HepG2 (cell line): ENCODE data around the gene UBTD1. TPM values are rescaled to one million over a fixed set of nuclear protein-coding genes. Genes with fewer than 3 reads are reported as not detected.
A peak's percentile ranks its signal among the peaks of the same experiment; 100 is the strongest.

Source experiments
- CEBPG ChIP-seq: IDR thresholded peaks from 2 replicates; pipeline ENCODE4 v1.6.1; 2016
- KDM6A ChIP-seq: IDR thresholded peaks from 2 replicates; pipeline ENCODE4 v1.6.1; 2016; ENCODE audit warnings: low read depth
- MAFG ChIP-seq: sonication (generic); formaldehyde crosslinking; IDR thresholded peaks from 2 replicates; pipeline ENCODE4 v1.5.1; 2020; ENCODE audit warnings: mild to moderate bottlenecking, missing genetic modification reagents
- MED8 ChIP-seq: sonication (generic); formaldehyde crosslinking; IDR thresholded peaks from 2 replicates; pipeline ENCODE4 v1.8.1; 2023; ENCODE audit warnings: mild to moderate bottlenecking, missing genetic modification reagents; ENCODE audit not compliant: insufficient replicate concordance
- POLR2G ChIP-seq: fragments of 200-400 bp; formaldehyde crosslinking; IDR thresholded peaks from 2 replicates; pipeline ENCODE4 v1.6.1; 2018; ENCODE audit warnings: mild to moderate bottlenecking, low read depth, low read length, moderate library complexity
- STAT5B ChIP-seq: sonication (generic); formaldehyde crosslinking; IDR thresholded peaks from 2 replicates; pipeline ENCODE4 v1.4.0; 2020; ENCODE audit warnings: missing genetic modification reagents
- ZBTB42 ChIP-seq: sonication (generic); formaldehyde crosslinking; IDR thresholded peaks from 2 replicates; pipeline ENCODE4 v1.5.0; 2020; ENCODE audit warnings: mild to moderate bottlenecking, missing genetic modification reagents
- ZNF24 ChIP-seq: fragments of 450-650 bp; IDR thresholded peaks from 2 replicates; pipeline ENCODE4 v1.6.1; 2017; ENCODE audit warnings: antibody characterized with exemption, mild to moderate bottlenecking
- ZNF44 ChIP-seq: sonication (generic); formaldehyde crosslinking; IDR thresholded peaks from 2 replicates; pipeline ENCODE4 v1.5.1; 2020; ENCODE audit warnings: mild to moderate bottlenecking, missing genetic modification reagents
- ZNF839 ChIP-seq: sonication (generic); formaldehyde crosslinking; IDR thresholded peaks from 2 replicates; pipeline ENCODE4 v1.4.0; 2020; ENCODE audit warnings: missing genetic modification reagents, mild to moderate bottlenecking, borderline replicate concordance
- polyA plus RNA-seq, 8 experiments: library from polyadenylated mRNA; depleted of rRNA in 3 of 8; stranded (reverse) in 7 of 8; unstranded in 1 of 8; fragments of >200 nt; fragmentation: Illumina TruSeq in 4 of 8; extraction: Trizol in 4 of 8; gene quantifications; 2 replicates each; pipeline versions ENCODE4 v1.2.1 to v1.2.3, GENCODE V29; 2011 to 2016; ENCODE audit warnings: low read depth in 4 of 8, missing spikeins in 1 of 8, mixed read lengths in 1 of 8; ENCODE audit not compliant: insufficient read depth in 1 of 8
- total RNA-seq, 5 experiments: library from RNA; depleted of rRNA; stranded (reverse); fragments of >200 nt; fragmentation: Illumina TruSeq; extraction: Trizol; gene quantifications; 2 replicates each; pipeline ENCODE4 v1.2.3, GENCODE V29; 2016; ENCODE audit warnings: low read depth in 1 of 5
- TF ChIP-seq, protein P1 (sequence below): sonication (generic); formaldehyde crosslinking; IDR thresholded peaks from 2 replicates; pipeline ENCODE4 v1.5.0; 2020; ENCODE audit warnings: mild to moderate bottlenecking, missing genetic modification reagents, borderline replicate concordance
- TF ChIP-seq, protein P2 (sequence below): sonication (generic); formaldehyde crosslinking; IDR thresholded peaks from 2 replicates; pipeline ENCODE4 v1.4.0; 2020; ENCODE audit warnings: missing genetic modification reagents
- TF ChIP-seq, protein P3 (sequence below): sonication (generic); formaldehyde crosslinking; IDR thresholded peaks from 2 replicates; pipeline ENCODE4 v1.4.0; 2020; ENCODE audit warnings: missing genetic modification reagents, borderline replicate concordance
- TF ChIP-seq, protein P4 (sequence below): sonication (generic); formaldehyde crosslinking; IDR thresholded peaks from 2 replicates; pipeline ENCODE4 v1.8.0; 2022; ENCODE audit warnings: missing genetic modification reagents, low read depth, mild to moderate bottlenecking, borderline replicate concordance
- TF ChIP-seq, protein P5 (sequence below): sonication (generic); formaldehyde crosslinking; IDR thresholded peaks from 2 replicates; pipeline ENCODE4 v1.4.0; 2020; ENCODE audit warnings: missing genetic modification reagents

Gene UBTD1
- total and polyA plus RNA-seq, 2 of the 13 experiments (the other 11 are each of a cell fraction or from before 2014, with no cell fraction given) = 7.9 to 10.0 TPM

DNA sequence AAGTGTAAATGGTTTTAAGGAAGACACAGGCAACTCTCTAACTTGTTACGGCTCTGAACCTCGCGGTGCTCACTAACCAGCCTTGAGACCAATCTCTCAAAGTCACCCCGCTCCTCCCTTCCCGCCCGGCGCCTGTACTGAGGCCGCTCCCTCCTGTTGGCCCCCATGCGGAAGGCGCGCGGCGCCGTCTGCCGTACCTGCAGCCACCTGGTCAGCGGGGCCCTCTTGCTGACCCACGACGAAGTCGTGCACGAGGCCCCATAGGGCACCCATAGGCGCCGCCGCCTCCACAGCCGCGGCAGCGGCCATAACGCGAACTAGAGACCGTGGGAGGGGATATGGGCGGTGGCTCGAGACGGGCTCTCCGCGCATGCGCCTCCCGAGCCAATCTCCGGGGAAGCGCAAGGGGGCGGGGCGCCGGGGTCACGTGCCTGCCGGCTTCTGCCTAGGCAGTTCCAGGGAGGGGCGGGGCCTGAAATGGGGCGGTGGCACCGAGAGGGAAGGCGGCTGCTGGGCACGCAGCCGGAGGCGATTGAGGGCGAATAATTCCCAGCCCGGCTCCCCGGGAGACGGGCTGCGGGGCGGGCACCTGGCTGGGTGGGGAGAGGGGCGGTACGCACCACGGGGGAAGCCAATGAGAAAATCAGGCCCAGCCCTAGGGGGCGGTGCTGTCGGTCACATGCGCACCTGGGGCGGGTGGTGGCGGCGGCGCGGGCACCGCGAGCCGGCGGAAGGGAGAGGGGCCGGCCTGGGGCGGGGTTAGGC lies 466 bp upstream of the UBTD1 start, which contains the start of gene MMS19 (continued):
- TF ChIP-seq ZBTB42 (CRISPR knock-in tag) (peak; percentile 74; the same call in 1 of the 2 replicates), POLR2G (peak; percentile 86), KDM6A (no peak), ZNF839 (CRISPR knock-in tag) (no peak), CEBPG (CRISPR knock-in tag) (no peak; the same call in 1 of the 2 replicates), ZNF44 (CRISPR knock-in tag) (peak; percentile 65; the same call in 1 of the 2 replicates), STAT5B (0 out of 2 replicates have a peak, but pooled peaks have one; percentile 9), MAFG (no peak), MED8 (CRISPR knock-in tag) (no peak), ZNF24 (no peak)
- TF ChIP-seq, protein P1, sequence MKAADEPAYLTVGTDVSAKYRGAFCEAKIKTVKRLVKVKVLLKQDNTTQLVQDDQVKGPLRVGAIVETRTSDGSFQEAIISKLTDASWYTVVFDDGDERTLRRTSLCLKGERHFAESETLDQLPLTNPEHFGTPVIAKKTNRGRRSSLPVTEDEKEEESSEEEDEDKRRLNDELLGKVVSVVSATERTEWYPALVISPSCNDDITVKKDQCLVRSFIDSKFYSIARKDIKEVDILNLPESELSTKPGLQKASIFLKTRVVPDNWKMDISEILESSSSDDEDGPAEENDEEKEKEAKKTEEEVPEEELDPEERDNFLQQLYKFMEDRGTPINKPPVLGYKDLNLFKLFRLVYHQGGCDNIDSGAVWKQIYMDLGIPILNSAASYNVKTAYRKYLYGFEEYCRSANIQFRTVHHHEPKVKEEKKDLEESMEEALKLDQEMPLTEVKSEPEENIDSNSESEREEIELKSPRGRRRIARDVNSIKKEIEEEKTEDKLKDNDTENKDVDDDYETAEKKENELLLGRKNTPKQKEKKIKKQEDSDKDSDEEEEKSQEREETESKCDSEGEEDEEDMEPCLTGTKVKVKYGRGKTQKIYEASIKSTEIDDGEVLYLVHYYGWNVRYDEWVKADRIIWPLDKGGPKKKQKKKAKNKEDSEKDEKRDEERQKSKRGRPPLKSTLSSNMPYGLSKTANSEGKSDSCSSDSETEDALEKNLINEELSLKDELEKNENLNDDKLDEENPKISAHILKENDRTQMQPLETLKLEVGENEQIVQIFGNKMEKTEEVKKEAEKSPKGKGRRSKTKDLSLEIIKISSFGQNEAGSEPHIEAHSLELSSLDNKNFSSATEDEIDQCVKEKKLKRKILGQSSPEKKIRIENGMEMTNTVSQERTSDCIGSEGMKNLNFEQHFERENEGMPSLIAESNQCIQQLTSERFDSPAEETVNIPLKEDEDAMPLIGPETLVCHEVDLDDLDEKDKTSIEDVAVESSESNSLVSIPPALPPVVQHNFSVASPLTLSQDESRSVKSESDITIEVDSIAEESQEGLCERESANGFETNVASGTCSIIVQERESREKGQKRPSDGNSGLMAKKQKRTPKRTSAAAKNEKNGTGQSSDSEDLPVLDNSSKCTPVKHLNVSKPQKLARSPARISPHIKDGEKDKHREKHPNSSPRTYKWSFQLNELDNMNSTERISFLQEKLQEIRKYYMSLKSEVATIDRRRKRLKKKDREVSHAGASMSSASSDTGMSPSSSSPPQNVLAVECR = peak; percentile 92
- TF ChIP-seq, protein P2, sequence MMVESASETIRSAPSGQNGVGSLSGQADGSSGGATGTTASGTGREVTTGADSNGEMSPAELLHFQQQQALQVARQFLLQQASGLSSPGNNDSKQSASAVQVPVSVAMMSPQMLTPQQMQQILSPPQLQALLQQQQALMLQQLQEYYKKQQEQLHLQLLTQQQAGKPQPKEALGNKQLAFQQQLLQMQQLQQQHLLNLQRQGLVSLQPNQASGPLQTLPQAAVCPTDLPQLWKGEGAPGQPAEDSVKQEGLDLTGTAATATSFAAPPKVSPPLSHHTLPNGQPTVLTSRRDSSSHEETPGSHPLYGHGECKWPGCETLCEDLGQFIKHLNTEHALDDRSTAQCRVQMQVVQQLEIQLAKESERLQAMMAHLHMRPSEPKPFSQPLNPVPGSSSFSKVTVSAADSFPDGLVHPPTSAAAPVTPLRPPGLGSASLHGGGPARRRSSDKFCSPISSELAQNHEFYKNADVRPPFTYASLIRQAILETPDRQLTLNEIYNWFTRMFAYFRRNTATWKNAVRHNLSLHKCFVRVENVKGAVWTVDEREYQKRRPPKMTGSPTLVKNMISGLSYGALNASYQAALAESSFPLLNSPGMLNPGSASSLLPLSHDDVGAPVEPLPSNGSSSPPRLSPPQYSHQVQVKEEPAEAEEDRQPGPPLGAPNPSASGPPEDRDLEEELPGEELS = no peak
- TF ChIP-seq, protein P3, sequence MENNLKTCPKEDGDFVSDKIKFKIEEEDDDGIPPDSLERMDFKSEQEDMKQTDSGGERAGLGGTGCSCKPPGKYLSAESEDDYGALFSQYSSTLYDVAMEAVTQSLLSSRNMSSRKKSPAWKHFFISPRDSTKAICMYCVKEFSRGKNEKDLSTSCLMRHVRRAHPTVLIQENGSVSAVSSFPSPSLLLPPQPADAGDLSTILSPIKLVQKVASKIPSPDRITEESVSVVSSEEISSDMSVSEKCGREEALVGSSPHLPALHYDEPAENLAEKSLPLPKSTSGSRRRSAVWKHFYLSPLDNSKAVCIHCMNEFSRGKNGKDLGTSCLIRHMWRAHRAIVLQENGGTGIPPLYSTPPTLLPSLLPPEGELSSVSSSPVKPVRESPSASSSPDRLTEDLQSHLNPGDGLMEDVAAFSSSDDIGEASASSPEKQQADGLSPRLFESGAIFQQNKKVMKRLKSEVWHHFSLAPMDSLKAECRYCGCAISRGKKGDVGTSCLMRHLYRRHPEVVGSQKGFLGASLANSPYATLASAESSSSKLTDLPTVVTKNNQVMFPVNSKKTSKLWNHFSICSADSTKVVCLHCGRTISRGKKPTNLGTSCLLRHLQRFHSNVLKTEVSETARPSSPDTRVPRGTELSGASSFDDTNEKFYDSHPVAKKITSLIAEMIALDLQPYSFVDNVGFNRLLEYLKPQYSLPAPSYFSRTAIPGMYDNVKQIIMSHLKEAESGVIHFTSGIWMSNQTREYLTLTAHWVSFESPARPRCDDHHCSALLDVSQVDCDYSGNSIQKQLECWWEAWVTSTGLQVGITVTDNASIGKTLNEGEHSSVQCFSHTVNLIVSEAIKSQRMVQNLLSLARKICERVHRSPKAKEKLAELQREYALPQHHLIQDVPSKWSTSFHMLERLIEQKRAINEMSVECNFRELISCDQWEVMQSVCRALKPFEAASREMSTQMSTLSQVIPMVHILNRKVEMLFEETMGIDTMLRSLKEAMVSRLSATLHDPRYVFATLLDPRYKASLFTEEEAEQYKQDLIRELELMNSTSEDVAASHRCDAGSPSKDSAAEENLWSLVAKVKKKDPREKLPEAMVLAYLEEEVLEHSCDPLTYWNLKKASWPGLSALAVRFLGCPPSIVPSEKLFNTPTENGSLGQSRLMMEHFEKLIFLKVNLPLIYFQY = peak; percentile 33; the same call in 1 of the 2 replicates
- TF ChIP-seq, protein P4, sequence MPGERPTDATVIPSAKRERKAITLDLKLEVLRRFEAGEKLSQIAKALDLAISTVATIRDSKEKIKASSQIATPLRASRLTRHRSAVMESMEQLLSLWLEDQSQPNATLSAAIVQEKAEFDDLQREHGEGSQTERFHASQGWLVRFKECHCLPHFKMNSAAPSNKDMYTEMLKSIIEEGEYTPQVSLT (CRISPR knock-in tag) = no peak
- TF ChIP-seq, protein P5, sequence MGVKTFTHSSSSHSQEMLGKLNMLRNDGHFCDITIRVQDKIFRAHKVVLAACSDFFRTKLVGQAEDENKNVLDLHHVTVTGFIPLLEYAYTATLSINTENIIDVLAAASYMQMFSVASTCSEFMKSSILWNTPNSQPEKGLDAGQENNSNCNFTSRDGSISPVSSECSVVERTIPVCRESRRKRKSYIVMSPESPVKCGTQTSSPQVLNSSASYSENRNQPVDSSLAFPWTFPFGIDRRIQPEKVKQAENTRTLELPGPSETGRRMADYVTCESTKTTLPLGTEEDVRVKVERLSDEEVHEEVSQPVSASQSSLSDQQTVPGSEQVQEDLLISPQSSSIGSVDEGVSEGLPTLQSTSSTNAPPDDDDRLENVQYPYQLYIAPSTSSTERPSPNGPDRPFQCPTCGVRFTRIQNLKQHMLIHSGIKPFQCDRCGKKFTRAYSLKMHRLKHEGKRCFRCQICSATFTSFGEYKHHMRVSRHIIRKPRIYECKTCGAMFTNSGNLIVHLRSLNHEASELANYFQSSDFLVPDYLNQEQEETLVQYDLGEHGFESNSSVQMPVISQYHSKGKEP = no peak
